ENCODE results near the gene MRPS26.
"Not testable (repeated sequence)": the region's sequence is repeated elsewhere in the genome, so short reads cannot be mapped to it uniquely, and the experiment has no call there.

MRPS26 gene

DNA sequence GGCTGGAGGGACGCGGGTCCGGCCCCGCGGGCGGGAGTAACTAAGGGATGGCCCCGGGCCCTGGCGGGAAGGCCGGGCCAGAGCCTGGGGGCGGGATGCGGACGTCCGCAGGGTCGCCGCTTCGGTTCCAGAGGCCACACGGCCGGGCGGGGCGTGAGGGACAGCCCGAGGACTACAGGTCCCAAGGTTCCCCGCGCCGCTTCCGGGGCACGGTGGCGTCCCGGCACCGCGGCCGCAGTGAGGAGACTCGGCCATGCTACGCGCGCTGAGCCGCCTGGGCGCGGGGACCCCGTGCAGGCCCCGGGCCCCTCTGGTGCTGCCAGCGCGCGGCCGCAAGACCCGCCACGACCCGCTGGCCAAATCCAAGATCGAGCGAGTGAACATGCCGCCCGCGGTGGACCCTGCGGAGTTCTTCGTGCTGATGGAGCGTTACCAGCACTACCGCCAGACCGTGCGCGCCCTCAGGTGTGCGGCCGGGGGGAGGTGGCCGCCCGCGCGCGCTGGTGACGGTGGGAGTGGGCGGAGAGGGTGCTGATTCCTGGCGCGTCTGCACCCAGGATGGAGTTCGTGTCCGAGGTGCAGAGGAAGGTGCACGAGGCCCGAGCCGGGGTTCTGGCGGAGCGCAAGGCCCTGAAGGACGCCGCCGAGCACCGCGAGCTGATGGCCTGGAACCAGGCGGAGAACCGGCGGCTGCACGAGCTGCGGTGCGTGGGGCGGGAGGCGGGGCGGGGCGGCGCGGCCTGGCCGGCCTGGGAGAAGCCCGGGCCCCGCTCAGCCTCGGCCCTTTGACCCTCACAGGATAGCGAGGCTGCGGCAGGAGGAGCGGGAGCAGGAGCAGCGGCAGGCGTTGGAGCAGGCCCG lies at the start of gene MRPS26:
Gene MRPS26, plus strand, starts transcription at position 237 of the 861 bp plus-strand sequence. Its CDS starts 17 bp downstream, at position 254.
- DNase-seq: peak; percentile 96

DNA sequence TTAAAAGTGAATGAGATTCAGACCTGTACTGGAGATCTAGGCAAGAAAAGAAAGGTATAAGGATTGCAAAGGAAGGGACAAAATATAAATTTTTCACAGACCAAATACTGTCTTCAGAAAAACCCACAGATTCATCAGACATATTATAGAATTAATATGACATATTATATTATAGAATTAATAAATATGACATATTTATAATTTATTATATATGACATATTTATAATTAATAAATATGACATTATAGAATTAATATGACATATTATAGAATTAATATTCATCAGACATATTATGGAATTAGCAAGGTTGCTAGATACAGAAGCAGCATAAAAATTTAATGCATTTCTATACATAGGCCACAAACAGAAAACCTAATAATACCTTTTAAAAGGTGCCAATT lies 47.1 kb upstream of the MRPS26 start:
- DNase-seq: no peak

DNA sequence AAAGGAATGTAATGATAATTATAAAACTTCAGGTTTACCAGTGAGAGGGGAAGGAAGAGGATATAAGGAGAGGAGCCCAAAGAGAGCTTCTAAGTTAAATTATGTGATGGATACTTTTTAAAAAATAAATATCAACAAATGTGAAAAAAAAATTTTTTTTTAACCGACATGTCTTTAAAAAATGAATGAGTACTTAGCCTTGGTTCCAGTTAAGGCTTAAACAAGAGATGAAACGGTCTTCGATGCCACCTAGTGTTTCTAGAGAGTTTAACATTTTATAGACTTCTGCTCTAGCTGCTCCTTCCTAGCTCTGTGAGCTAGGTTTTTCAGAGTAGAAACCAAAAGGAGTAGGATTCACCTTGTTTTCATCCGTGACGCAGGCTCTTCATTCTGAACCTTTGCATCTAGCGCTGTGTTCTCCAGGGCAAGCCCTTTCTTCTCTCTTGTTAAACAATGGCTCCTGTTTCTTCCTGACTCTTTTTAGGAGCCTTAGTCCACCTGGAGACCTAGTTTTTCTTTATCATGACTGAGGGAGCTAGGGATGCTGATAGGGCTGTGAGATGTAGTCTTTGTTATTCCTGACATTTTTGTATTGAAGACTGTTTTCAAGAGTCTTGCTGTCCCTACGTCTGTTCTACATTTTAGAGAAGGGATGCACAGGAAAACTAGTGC lies 44.9 kb upstream of the MRPS26 start:
- peak; percentile 71 for DNase-seq

DNA sequence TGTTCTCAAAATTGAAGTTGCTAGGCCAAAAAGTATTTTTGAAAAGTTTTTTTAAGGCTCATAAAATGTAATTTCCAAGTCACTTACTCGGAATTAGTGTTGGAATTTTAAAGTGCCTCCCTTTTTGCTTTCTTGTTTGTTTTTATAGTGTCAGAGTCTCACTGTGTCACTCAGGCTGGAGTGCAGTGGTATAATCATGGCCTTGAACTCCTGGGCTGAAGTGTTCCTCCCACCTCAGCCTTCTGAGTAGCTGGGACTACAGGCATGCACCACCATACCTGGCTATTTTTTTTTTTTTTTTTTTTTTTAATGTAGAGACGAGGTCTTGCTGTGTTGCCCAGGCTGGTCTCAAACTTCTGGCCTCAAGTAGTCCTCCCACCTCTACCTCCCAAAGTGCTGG lies 42.4 kb upstream of the MRPS26 start:
- DNase-seq: no peak

DNA sequence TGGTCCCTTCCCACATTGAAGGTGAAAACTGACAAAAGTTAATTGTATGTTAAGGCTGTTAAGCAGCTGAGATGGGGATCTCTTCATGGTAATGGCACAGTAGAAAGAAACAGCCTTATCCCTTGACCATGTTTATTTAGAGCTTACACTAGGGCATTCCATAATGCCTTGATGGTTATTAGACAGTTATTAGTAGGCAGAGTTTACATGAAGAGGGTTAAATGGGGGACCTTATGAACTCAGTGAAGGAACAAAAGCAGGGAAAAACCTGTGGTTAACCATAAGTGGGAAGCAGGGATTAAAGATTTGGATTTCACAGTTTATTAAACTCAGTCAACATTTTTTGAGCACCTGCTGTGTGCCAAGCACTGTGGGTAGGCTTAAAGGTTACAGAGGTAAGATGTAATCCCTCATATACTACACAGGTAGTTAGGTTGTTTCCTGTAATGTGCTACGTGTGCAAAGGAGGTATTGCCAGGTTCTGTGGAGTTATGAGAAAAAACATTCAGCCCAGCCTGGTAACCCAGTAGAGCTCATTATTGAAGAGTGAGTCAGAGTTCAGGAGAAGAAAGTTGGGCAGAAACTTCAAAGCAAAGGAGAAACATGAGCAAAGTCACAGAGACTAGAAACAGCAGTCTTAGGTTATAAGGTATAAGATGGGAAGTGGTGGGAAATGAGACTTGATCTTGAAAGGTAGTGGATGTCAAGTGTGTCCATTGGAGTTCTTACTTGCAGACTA lies 34.7 kb upstream of the MRPS26 start:
- peak; percentile 75 for DNase-seq

DNA sequence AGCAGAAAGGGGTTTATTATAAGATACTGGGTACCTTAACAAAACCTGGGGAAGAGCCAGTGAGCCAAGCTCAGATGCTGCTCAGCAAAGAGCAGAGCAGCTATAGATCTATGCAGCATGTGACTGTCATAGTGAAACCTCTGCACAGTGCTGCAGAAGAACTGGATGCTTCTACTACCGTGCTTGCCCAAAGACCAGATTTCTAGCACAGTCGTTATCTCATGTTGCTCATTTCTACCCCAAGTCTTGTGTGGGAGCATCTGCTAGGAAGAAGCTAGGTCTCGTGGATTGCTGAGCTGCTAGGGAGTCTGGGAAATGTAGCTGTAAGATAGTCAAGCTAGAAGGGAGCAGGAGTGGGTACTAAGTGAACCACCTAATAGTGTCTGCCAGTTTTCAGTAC lies 34.1 kb upstream of the MRPS26 start:
- no peak for DNase-seq

DNA sequence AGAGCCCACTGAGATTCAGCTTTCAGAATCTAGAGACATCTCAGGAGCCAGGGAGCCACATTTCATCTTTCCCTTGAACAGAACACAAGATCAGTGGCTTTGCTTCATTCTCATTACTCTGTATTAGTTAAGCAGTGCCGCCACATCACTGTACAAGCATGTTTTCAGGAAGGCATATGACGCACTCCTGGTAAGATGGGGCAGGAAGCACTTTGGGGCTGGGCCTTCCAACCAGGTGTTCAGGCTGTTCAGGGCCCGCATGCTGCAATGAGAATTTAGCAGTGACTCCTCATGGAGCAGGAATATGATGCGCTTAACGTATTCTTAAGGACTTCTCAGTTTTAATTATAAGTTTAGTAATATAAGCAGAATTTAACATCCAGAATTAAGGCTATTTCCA lies 32.1 kb upstream of the MRPS26 start:
- DNase-seq: no peak

DNA sequence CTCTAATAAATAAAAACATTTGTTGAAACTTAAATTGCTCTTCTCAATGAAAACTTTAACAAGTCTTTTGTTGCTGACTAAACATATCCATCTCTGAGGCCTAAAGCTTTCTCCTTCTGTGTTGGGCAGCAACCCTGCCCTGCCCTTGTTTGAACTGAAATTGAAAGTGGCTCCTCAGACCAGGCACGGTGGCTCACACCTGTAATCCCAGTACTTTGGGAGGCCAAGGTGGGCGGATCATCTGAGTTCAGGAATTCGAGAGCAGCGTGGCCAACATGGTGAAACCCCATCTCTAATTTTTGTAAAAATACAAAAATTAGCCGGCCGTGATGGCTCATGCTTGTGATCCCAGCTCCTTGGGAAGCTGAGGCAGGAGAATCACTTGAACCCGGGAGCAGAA lies 31.7 kb upstream of the MRPS26 start:
- DNase-seq: no peak

DNA sequence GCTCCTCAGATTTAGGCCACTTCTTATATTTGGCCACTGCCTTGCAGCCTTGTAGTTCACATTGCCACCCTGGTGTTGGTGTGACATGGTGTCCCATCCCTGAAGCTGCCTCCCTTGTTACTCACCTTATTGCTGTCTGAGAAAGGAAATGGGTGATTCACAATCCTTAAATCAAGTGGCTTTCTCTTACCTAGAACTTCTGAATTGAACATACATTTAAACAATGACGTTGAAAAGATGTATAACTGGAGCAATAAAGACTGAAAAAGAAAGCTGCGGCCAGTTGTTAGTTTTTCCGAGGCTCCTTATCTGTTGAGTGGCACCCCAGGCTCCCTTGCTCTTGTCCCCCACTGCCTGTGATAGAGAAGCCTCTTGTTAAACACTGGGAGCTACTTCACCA lies 31.2 kb upstream of the MRPS26 start:
- no peak for DNase-seq

DNA sequence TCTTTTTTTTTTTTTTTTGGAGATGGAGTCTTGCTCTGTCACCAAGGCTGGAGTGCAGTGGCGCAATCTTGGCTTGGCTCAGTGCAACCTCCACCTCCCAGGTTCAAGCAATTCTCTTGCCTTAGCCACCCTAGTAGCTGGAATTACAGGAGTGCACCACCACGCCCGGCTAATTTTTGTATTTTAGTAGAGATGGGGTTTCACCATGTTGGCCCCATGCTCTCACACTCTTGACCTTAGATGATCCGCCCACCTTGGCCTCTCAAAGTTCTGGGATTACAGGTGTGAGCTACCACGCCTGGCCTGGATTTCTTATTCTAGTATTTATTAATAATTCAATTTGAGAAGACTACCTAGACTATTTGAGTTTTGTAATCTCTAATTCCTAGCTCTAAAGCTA lies 30.6 kb upstream of the MRPS26 start:
- DNase-seq: not testable (repeated sequence)

DNA sequence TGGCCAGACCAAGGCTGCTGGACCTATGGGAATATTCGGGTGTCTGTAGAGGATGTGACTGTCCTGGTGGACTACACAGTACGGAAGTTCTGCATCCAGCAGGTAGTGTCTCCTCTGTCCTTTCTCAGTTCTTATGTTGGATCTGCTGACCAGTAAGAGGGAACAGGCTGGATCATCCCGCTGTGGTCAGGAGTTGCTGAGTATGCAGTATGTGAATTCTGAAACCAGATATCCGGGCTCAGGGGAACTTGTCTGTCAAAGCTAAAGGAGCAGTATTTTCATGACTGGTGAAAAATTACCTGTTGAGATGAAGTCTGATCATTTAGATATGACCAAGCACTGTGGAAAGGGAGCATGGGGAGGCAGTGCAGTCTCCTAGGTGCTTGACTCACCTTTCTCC lies 24.5 kb upstream of the MRPS26 start:
- DNase-seq: no peak

DNA sequence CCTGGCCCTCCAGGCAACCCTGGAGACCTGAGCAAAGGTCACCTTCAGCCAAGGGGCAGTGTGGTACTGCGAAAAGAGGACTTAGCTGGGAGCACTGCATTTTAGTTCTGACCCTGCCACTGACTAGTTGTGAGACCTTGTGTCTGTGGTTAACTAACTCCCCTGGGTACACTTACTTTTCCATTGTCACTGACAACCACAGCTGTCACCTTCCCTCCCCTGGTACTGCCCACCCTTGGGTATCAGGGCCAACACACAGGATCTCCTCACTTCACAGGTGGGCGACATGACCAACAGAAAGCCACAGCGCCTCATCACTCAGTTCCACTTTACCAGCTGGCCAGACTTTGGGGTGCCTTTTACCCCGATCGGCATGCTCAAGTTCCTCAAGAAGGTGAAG lies 24.1 kb upstream of the MRPS26 start:
- DNase-seq: no peak

DNA sequence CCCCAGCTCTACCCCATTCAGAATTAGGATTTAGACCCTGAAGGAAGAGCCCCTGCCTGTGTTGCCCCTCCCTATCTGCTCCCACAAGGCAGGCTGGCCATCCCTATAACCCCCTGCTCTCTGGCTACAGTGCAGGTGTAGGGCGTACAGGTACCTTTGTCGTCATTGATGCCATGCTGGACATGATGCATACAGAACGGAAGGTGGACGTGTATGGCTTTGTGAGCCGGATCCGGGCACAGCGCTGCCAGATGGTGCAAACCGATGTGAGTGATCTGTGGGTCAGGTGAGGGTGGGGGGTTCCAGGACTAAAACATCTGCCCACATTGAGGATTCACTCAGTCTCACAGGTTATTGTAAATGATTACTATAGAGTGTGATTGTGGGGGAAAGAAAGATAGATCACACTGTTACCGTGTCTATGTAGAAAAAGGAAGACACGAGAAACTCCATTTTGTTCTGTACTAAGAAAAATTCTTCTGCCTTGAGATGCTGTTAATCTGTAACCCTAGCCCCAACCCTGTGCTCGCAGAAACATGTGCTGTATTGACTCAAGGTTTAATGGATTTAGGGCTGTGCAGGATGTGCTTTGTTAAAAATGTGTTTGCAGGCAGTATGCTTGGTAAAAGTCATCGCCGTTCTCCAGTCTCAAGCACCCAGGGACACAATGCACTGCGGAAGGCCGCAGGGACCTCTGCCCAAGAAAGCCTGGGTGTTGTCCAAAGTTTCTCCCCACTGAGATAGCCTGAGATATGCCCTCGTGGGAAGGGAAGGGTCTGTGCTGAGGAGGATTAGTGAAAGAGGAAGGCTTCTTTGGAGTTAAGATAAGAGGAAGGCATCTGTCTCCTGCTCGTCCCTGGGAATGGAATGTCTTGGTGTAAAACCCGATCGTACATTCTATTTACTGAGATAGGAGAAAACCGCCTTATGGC lies 23.0 kb upstream of the MRPS26 start:
- not testable (repeated sequence) for DNase-seq

DNA sequence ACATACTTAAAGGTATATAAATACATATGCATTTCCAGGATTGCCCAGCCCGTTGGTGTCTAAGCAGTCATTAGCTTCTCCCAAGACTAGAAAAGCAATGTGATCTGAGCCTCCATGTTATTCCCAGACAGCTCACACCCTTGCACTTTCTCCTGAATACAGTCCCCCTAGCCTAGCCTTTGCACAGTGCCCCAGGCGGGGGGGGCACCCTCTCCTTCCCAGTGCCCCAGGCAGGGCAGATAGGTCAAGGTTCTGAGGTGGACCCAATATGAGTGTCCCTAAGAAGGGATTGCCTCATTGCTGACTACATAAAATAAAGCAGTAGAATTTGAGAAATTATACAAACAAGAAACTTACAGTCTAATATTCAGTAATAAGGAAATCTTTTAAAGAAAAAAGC lies 17.9 kb upstream of the MRPS26 start:
- no peak for DNase-seq

DNA sequence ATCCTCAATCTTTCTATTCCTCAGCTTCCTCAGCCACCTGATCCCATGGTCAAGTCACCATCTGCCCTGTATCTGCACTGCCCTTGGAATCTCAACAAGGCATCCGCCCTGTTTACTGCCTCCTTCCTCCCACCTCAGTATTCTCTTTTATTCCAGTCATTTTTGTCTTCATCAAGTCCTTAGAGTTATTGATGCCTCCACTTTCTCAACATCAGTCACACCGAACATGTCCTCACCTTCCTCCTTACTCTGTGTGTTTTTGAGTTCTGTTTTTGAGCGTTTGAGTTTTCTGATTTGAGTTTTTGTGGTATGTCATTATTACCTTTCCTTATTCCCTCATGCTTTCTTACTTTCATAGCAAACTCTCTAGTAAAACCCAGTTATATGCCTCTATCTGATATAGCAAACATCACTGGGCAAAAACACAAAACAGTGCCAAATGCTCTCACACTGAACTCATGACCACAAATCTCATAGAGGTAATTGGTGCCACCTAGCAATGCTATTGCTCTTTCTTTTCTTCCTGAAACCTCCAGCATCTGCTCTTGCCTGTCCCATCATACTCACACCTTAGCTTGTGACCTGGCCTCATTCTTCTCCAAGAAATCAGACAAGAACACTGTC lies 14.2 kb upstream of the MRPS26 start:
- DNase-seq: no peak

DNA sequence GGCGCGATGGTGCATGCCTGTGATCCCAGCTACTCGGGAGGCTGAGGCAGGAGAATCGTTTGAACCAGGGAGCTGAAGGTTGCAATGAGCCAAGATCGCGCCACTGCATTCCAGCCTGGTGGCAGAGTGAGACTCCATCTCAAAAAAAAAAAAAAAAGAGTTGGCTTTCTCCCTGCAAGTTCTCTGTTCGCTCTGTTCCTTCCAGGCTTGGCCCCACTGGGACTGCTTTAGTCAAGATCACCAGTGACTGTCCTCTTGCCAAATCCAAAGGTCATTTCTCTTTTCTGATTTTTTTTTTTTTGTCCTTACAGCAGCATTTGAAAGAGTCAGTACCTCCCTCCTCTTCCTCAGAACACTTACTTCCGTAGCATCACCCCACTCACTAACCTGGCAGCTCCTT lies 13.2 kb upstream of the MRPS26 start:
- no peak for DNase-seq

DNA sequence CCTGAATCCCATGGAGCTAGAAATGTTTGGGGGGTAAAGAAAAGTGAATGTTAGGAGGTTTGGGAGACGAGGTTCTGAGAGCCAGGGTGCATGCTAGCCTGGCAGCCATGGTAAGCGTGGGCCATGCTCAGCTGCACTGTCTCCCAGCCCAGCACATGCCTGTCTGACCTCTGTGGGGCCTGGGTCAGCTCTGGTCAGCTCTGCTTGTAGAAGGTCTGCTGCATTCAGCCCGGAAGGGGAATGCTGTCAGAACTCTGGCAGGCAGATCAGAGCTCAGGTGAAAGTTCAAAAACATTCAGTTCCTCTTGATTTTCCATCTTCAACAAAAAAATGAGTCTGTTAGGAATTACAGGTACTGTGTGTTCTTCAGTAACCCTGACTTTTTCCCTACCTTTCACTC lies 8.2 kb upstream of the MRPS26 start:
- DNase-seq: no peak

DNA sequence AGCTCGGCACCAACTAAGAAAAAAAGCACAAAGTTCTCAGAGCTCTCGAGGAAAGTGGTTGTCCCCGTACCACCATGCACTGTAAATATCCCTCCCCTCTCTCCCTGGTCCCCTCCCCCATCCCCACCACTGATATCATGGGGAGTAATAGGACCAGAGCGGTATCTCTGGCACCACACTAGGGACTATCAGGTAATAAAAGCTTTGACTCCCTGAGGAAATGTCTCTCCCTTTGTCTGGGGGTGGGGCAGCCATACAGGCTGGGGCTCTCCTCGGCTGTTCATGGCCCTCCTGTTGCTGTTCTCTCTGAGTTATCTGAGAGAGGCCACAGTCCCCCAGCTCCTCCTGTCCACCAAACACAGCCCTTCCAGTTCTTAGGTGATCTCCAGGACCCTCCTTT lies 7.4 kb upstream of the MRPS26 start:
- DNase-seq: no peak

DNA sequence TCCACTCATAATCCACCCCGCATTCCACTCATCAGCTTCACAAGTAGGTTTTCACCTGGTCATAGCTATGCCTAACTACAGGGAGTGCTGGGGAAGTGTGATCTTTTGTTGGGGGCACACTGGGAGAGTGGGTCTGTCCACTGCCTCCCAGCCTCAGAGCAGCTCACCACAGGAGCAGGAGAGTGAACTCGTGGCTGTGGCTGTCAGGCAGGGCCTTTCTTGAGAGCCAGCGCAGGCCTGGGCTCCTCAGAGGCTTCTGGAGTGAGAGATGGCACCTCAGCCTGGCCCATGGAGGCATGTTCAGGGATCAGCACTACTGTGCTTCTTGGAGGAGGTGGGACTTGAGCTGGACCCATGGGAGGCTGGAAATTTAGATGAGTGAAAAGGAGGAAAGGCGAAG lies 6.4 kb upstream of the MRPS26 start:
- no peak for DNase-seq

DNA sequence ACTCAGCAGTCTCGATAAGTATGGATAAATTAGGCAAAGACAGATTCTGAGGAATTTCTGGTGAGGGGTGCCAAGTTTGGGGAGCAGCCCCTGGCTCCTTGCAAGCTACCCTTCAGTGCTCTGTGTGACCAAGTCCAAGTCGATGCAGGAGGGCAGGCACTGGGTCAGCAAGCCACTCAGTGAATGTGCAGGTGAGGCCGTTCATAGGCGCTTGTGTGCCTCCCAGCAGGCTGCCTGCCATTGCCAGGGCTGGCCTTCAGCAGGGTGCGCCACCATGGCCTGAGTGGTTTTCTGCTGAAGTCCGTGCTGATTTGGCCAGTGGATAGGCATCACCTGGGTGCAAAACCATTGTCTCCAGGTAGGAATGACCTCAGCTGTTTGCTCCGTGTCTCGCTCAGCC lies 5.8 kb upstream of the MRPS26 start:
- no peak for DNase-seq

DNA sequence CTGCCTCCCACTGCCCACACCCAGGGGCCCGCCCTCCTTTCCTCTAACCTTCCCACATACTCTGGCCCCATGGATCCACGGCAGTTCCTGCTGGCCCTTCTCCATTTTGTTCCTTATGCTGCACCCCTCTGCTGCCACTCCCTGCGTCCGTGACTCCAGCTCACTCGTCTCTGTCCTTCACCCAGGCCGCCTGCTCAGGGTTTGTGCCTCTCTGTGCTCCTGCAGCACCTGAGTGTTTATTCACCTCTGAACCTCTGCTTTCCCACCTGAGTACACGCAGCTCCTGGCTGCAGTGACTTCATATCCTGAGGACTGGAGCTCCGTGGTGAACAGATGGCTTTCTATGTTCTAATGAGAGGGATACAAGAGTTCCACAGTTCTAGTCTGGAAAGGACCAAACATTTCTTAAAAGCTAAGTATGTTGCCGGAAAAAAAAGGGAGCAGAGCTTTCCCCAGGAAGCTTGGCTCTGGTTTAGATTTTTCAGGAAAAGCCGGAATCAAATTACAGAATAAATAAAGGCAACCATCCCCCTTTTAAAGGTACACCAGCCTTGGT lies 3.9 kb upstream of the MRPS26 start:
- DNase-seq: peak; percentile 74

DNA sequence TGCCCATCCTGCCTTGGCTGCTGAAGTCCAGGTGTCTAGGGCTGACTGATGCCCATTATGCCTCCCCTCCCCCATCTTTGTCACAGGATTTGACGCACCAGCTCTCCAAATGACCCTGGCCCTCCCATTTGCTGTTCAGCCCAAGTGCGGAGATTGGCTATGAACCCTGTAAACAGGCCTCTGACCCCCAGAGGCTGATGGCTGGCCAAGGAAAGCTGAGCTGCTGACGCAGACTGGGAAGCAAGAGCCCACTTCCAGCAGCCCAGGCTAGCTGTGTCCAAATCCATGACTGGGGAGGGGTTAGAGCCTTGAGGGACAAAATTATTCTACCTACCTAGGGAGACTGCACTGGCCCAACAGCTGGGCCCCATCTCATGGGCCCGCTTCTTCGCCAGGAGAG lies 3.2 kb upstream of the MRPS26 start:
- DNase-seq: peak; percentile 57

Data from NCI-H69 (cell line).